ENCODE data around the gene MRPS18B. TPM values are rescaled to one million over a fixed set of nuclear protein-coding genes. Genes with fewer than 3 reads are reported as not detected.

Gene MRPS18B
- total RNA-seq, 4 donors from 2014 or later = 47.0 to 82.5 (median 64.6) TPM

GRCh38 chr6:30601436-30601814 is 16.2 kb upstream of the MRPS18B start:
- no peaks in the 10 kb centered on the region for H3K27me3 ChIP-seq
- 88 to 91% methylated on average over 6 of the region's 6 CpGs for WGBS, 2 donors
- H3K27ac ChIP-seq = no peak overlapping the region
- no peak for DNase-seq
- intact Hi-C loops (cut with DNase I) = no loop called here
- peaks cover 54 to 61% of the 10 kb centered on the region in 2 donors for H3K36me3 ChIP-seq
- TF ChIP-seq, protein P1, sequence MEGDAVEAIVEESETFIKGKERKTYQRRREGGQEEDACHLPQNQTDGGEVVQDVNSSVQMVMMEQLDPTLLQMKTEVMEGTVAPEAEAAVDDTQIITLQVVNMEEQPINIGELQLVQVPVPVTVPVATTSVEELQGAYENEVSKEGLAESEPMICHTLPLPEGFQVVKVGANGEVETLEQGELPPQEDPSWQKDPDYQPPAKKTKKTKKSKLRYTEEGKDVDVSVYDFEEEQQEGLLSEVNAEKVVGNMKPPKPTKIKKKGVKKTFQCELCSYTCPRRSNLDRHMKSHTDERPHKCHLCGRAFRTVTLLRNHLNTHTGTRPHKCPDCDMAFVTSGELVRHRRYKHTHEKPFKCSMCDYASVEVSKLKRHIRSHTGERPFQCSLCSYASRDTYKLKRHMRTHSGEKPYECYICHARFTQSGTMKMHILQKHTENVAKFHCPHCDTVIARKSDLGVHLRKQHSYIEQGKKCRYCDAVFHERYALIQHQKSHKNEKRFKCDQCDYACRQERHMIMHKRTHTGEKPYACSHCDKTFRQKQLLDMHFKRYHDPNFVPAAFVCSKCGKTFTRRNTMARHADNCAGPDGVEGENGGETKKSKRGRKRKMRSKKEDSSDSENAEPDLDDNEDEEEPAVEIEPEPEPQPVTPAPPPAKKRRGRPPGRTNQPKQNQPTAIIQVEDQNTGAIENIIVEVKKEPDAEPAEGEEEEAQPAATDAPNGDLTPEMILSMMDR (IDR thresholded peaks at IDR 0.05) = no peak
- no peak for TF ChIP-seq POLR2A (IDR thresholded peaks at IDR 0.05)
- no peak overlapping the region for H3K4me3 ChIP-seq (replicated peaks in 1 of 3)
- no peaks in the 10 kb centered on the region for H3K9me3 ChIP-seq
- H3K4me1 ChIP-seq = peaks cover 4 to 9% of the 10 kb centered on the region in 2 donors

DNA sequence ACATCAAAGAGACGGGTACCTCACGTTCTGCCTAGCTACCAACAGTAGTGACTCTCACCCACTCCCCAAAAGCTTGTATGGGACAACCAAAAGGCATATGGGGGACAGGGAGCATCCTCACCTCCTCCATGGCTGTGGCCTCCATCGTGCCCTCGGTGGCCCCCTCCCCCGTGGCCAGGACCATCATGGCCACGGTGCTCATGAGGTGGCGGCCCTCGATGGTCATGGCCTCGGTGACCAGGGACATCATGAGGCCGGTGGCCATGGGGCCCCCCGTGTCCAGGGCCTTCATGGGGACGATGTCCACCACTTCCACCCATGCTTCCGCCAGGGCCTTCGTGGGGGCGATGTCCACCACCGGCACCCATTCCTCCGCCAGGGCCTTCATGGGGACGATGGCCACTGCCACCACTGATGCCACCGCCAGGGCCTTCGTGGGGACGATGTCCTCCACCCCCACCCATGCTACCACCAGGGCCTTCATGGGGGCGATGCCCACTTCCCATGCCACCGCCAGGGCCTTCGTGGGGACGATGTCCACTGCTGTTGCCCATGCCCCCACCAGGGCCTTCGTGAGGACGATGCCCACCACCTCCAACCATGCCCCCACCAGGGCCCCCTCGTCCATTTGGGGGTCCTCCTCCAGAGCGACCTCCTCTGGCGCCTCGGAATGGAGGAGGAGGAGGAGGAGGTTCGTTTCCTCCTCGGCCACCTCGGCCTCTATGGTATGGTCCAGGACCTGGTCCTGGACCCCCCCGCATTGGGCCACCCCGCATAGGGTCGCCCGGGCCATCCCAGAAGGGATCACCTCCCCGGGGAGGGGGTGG is 15.6 kb upstream of the MRPS18B start:
- WGBS, 2 donors = 96 to 98% methylated on average over 15 to 30 of the region's 39 CpGs
- DNase-seq = no peak
- H3K36me3 ChIP-seq = peaks cover 60 to 67% of the 10 kb centered on the region in 2 donors
- no peak overlapping the region for H3K4me3 ChIP-seq (replicated peaks in 1 of 3)
- no peak overlapping the region for H3K27ac ChIP-seq
- intact Hi-C loops (cut with DNase I) = no loop called here
- no peaks in the 10 kb centered on the region for H3K9me3 ChIP-seq
- TF ChIP-seq, protein P1 (IDR thresholded peaks at IDR 0.05) = no peak
- TF ChIP-seq POLR2A (IDR thresholded peaks at IDR 0.05) = peak in 1 of 2 donors; percentile 20
- no peaks in the 10 kb centered on the region for H3K27me3 ChIP-seq
- H3K4me1 ChIP-seq = peaks cover 4 to 9% of the 10 kb centered on the region in 2 donors

DNA sequence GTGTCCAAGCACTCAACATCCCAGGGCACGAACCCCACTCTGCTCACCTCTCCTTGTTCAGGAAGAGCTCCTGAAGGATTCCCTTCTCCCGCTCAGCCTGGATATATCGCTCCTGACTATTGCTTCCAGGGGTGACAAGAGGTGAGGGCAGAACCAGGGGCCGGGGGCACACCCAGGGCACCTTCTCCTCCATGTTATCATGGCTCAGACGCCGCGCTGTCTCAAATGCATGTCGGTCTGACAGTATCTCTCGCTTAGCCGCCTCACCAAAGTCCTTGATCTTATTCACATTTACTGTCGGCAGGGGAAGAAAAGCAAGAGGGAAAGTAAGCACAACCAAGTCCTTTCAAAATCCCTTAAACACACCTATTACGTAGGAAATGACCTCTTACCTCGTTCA is 13.7 kb upstream of the MRPS18B start:
- no peak for TF ChIP-seq POLR2A (IDR thresholded peaks at IDR 0.05)
- TF ChIP-seq, protein P1 (IDR thresholded peaks at IDR 0.05) = no peak
- Histone ChIP-seq H3K4me1 (peaks cover 4 to 9% of the 10 kb centered on the region in 2 donors), H3K4me3 (replicated peaks in 1 of 3) (no peak overlapping the region), H3K9me3 (no peaks in the 10 kb centered on the region), H3K36me3 (peaks cover 69 to 82% of the 10 kb centered on the region in 2 donors), H3K27ac (no peak overlapping the region), H3K27me3 (no peaks in the 10 kb centered on the region)
- 94 to 95% methylated on average over 13 of the region's 13 CpGs for WGBS, 2 donors
- intact Hi-C loops (cut with DNase I) = no loop called here
- no peak for DNase-seq

GRCh38 chr6:30610065-30610464 is 7.6 kb upstream of the MRPS18B start:
- intact Hi-C loops (cut with DNase I) = no loop called here
- Histone ChIP-seq H3K36me3 (peaks cover 32 to 41% of the 10 kb centered on the region in 2 donors), H3K4me1 (peaks cover 42 to 46% of the 10 kb centered on the region in 2 donors), H3K9me3 (no peaks in the 10 kb centered on the region), H3K27me3 (no peaks in the 10 kb centered on the region), H3K4me3 (replicated peaks in 1 of 3) (no peak overlapping the region), H3K27ac (peak overlapping the region in 2 of 3 donors; percentile 97 to 98)
- no peak for TF ChIP-seq POLR2A (IDR thresholded peaks at IDR 0.05)
- TF ChIP-seq, protein P1 (IDR thresholded peaks at IDR 0.05) = no peak
- no peak for DNase-seq
- 79 to 86% methylated on average over 4 of the region's 4 CpGs for WGBS, 2 donors

DNA sequence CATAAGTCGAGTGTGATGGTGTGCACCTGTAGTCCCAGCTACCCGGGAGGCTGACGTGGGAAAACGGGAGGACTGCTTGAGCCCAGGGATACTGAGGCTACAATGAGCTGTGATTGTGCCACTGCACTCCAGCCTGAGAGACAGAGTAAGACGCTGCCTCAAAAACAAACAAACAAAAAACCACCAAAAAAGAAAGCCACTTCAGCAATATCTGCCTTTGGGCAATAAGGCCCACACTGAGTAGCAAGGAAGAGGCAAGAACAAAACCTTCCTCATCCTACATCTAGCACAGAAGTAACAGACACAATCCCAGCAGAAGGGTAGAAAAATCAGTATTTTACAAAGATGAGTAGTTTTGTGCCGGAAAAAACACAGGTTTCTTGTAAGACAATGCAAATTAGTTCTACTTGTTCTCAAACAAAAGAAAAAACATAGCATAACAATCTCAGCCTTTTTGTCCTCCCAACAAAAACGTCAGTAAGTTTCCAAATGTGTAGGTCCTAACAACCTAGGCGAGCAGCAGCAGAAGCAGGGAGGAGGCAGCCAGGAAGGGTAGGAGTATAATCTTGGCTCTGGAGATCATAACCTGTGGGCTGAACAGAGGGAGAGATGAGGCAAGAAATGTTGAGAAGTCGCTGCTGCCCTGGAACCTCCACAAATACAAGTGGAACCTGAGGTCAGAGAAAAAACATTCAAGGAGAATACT is 6.3 kb upstream of the MRPS18B start:
- H3K4me3 ChIP-seq (replicated peaks in 1 of 3) = no peak overlapping the region
- TF ChIP-seq POLR2A (IDR thresholded peaks at IDR 0.05) = no peak
- TF ChIP-seq, protein P1 (IDR thresholded peaks at IDR 0.05) = no peak
- peaks cover 28 to 33% of the 10 kb centered on the region in 2 donors for H3K36me3 ChIP-seq
- no peaks in the 10 kb centered on the region for H3K27me3 ChIP-seq
- peak overlapping the region; percentile 75 to 98 (median 97) for H3K27ac ChIP-seq
- intact Hi-C loops (cut with DNase I) = no loop called here
- peak; percentile 48 to 50 for DNase-seq
- WGBS, 2 donors = 57 to 58% methylated on average over 9 of the region's 9 CpGs
- no peaks in the 10 kb centered on the region for H3K9me3 ChIP-seq
- peaks cover 42 to 46% of the 10 kb centered on the region in 2 donors for H3K4me1 ChIP-seq
